H1 (cell line): ENCODE data around the gene IL2RA. TPM values are rescaled to one million over a fixed set of nuclear protein-coding genes. Genes with fewer than 3 reads are reported as not detected.

Source experiments
- CTCF ChIA-PET: fragments of 300-600 bp; sonication (Branson Sonifier 250); formaldehyde crosslinking; loops from one replicate; lab custom pipeline; 2021; ENCODE audit not compliant: partially characterized antibody; lab: Charles Lee
- POLR2A ChIA-PET: fragments of 300-600 bp; sonication (Branson Sonifier 250); formaldehyde crosslinking; loops from one replicate; lab custom pipeline; 2021; ENCODE audit warnings: inconsistent platforms; ENCODE audit not compliant: partially characterized antibody; lab: Charles Lee
- DNase-seq, 2 experiments: peaks; one replicate each; pipeline versions ENCODE4 v3.0.0 to v3.0.0-alpha.2; 2010 to 2022; ENCODE audit warnings: low spot score in 2 of 2, low read depth in 1 of 2, mixed read lengths in 1 of 2
- FAIRE-seq: peaks from 2 replicates; lab custom pipeline; 2011; peaks lifted over from hg19 to GRCh38; lab: Jason Lieb, UNC
- H2AFZ ChIP-seq: 2 replicates; pipeline ENCODE4 v1.8.1; 2012; ENCODE audit warnings: low read length, inconsistent platforms
- H2AK5ac ChIP-seq: 2 replicates; pipeline ENCODE4 v1.6.1; 2013; ENCODE audit warnings: low read depth, low read length
- H2BK120ac ChIP-seq: replicated peaks from 2 replicates; pipeline ENCODE3; 2013; ENCODE audit warnings: low read depth, low read length, inconsistent platforms
- H2BK12ac ChIP-seq: 2 replicates; pipeline ENCODE4 v1.6.1; 2013; ENCODE audit warnings: low read depth, low read length
- H2BK15ac ChIP-seq: 2 replicates; pipeline ENCODE4 v1.6.1; 2013; ENCODE audit warnings: low read length
- H2BK20ac ChIP-seq: 2 replicates; pipeline ENCODE4 v1.6.1; 2013; ENCODE audit warnings: low read length
- H2BK5ac ChIP-seq: 2 replicates; pipeline ENCODE4 v1.6.1; 2013; ENCODE audit warnings: low read depth, low read length
- H3K14ac ChIP-seq: 2 replicates; pipeline ENCODE4 v1.6.1; 2013; ENCODE audit warnings: inconsistent platforms; ENCODE audit not compliant: insufficient read length
- H3K18ac ChIP-seq: 2 replicates; pipeline ENCODE4 v1.6.1; 2013; ENCODE audit warnings: low read length; ENCODE audit errors: extremely low read depth
- H3K23ac ChIP-seq: 2 replicates; pipeline ENCODE4 v1.6.1; 2013; ENCODE audit warnings: inconsistent platforms; ENCODE audit not compliant: insufficient read length
- H3K23me2 ChIP-seq: 2 replicates; pipeline ENCODE4 v1.6.1; 2013; ENCODE audit warnings: low read depth, low read length
- H3K27ac ChIP-seq: 2 replicates; pipeline ENCODE4 v1.6.1; 2011; ENCODE audit warnings: low read depth, low read length, inconsistent platforms
- H3K27me3 ChIP-seq, 4 experiments: replicated peaks in 1 of 4; 1 replicate in 1 of 4; 2 replicates in 3 of 4; pipeline versions ENCODE4 v1.6.1 to v1.8.1; 2011 to 2013; ENCODE audit warnings: low read length in 3 of 4, mild to moderate bottlenecking in 3 of 4, inconsistent platforms in 2 of 4, mixed read lengths in 2 of 4, moderate library complexity in 1 of 4; ENCODE audit not compliant: control insufficient read depth in 3 of 4, insufficient read depth in 3 of 4; ENCODE audit errors: extremely low read depth in 1 of 4
- H3K36me3 ChIP-seq, 4 experiments: 2 replicates each; pipeline versions ENCODE4 v1.6.1 to v1.8.1; 2011 to 2013; ENCODE audit warnings: mild to moderate bottlenecking in 4 of 4, low read length in 3 of 4, moderate library complexity in 2 of 4, control low read depth in 1 of 4, inconsistent platforms in 1 of 4; ENCODE audit not compliant: insufficient read depth in 4 of 4, control insufficient read depth in 2 of 4
- H3K4ac ChIP-seq: replicated peaks from 2 replicates; pipeline ENCODE3; 2013; ENCODE audit warnings: low read length, low read depth, mixed read lengths, inconsistent platforms; ENCODE audit not compliant: insufficient read length
- H3K4me1 ChIP-seq, 4 experiments: replicated peaks in 1 of 4; 1 replicate in 1 of 4; 2 replicates in 3 of 4; pipeline versions ENCODE4 v1.6.1 to v1.8.1; 2011 to 2013; ENCODE audit warnings: low read length in 3 of 4, inconsistent platforms in 2 of 4, mixed read lengths in 1 of 4; ENCODE audit not compliant: insufficient read depth in 4 of 4, control insufficient read depth in 3 of 4
- H3K4me2 ChIP-seq, 2 experiments: 2 replicates each; pipeline versions ENCODE4 v1.6.1 to v1.8.1; 2011 to 2013; ENCODE audit warnings: low read depth in 2 of 2, low read length in 2 of 2, control low read depth in 1 of 2, inconsistent platforms in 1 of 2, mild to moderate bottlenecking in 1 of 2; ENCODE audit not compliant: insufficient read depth in 1 of 2
- H3K4me3 ChIP-seq, 4 experiments: fragments of 200-600, 300-600 bp in 1 of 4; sonication (generic), shearing (Covaris generic), sonication (Bioruptor Twin) in 1 of 4; 2 replicates each; pipeline versions ENCODE4 v1.5.1 to v1.8.1; 2011 to 2016; ENCODE audit warnings: low read length in 4 of 4, low read depth in 3 of 4, control low read depth in 2 of 4, inconsistent platforms in 2 of 4, mild to moderate bottlenecking in 2 of 4, mixed read lengths in 1 of 4, moderate library complexity in 1 of 4; ENCODE audit not compliant: insufficient read depth in 2 of 4; ENCODE audit errors: extremely low read depth in 1 of 4
- H3K56ac ChIP-seq: replicated peaks from 2 replicates; pipeline ENCODE3; 2013; ENCODE audit warnings: low read depth, mild to moderate bottlenecking, mixed read lengths, low read length, inconsistent platforms; ENCODE audit not compliant: insufficient read length
- H3K79me1 ChIP-seq: 2 replicates; pipeline ENCODE4 v1.6.1; 2013; ENCODE audit warnings: low read depth, low read length, control low read depth
- H3K79me2 ChIP-seq, 2 experiments: 2 replicates each; pipeline versions ENCODE4 v1.6.1 to v1.8.1; 2012 to 2013; ENCODE audit warnings: low read length in 2 of 2, mild to moderate bottlenecking in 2 of 2, inconsistent platforms in 1 of 2; ENCODE audit not compliant: insufficient read depth in 2 of 2, control insufficient read depth in 1 of 2
- H3K9ac ChIP-seq, 4 experiments: replicated peaks in 1 of 4; 1 replicate in 1 of 4; 2 replicates in 3 of 4; pipeline versions ENCODE4 v1.6.1 to v1.8.1; 2011 to 2013; ENCODE audit warnings: low read depth in 3 of 4, low read length in 3 of 4, control low read depth in 2 of 4, mild to moderate bottlenecking in 2 of 4, moderate library complexity in 2 of 4, inconsistent platforms in 1 of 4; ENCODE audit errors: extremely low read depth in 1 of 4
- H3K9me3 ChIP-seq, 2 experiments: 2 replicates each; pipeline versions ENCODE4 v1.6.1 to v1.8.1; 2012 to 2013; ENCODE audit warnings: mild to moderate bottlenecking in 2 of 2, moderate library complexity in 2 of 2, control low read depth in 1 of 2, inconsistent platforms in 1 of 2, low read depth in 1 of 2, low read length in 1 of 2, mixed read lengths in 1 of 2; ENCODE audit not compliant: insufficient read depth in 2 of 2
- H4K20me1 ChIP-seq, 2 experiments: replicated peaks in 1 of 2; 2 replicates each; pipeline versions ENCODE3 to v1.8.1; 2011 to 2013; ENCODE audit warnings: inconsistent platforms in 2 of 2, low read length in 2 of 2, mild to moderate bottlenecking in 1 of 2; ENCODE audit not compliant: insufficient read depth in 2 of 2, control insufficient read depth in 1 of 2
- H4K5ac ChIP-seq: 2 replicates; pipeline ENCODE4 v1.6.1; 2013; ENCODE audit warnings: low read length, low read depth, mixed read lengths, inconsistent platforms; ENCODE audit not compliant: insufficient read length
- H4K8ac ChIP-seq: 2 replicates; pipeline ENCODE4 v1.8.0; 2013; ENCODE audit warnings: mild to moderate bottlenecking, moderate library complexity, low read length, inconsistent platforms; ENCODE audit not compliant: insufficient read depth; ENCODE audit errors: extremely low read depth
- H4K91ac ChIP-seq: replicated peaks from 2 replicates; pipeline ENCODE3; 2013; ENCODE audit warnings: low read length, mixed read lengths, inconsistent platforms; ENCODE audit not compliant: insufficient read length
- BRCA1 ChIP-seq: IDR thresholded peaks from 2 replicates; pipeline ENCODE4 v1.6.1; 2012; ENCODE audit warnings: low read depth, low read length, improper control_type of control experiment
- CBX8 ChIP-seq: fragments of 300-800, 300-1000 bp; sonication (generic); IDR thresholded peaks from 2 replicates; pipeline ENCODE4 v1.7.1; 2016; ENCODE audit warnings: low read depth, low read length, borderline replicate concordance
- CHD1 ChIP-seq: IDR thresholded peaks from 2 replicates; pipeline ENCODE4 v1.6.1; 2012; ENCODE audit warnings: low read depth, low read length, improper control_type of control experiment
- SAP30 ChIP-seq: fragments of 300-600 bp; sonication (generic); IDR thresholded peaks from 2 replicates; pipeline ENCODE4 v1.7.1; 2012; ENCODE audit warnings: low read length, moderate library complexity, mild to moderate bottlenecking, inconsistent platforms; ENCODE audit not compliant: insufficient read depth, insufficient replicate concordance
- TAF7 ChIP-seq: optimal IDR thresholded peaks from 2 replicates; pipeline ENCODE3; 2011; ENCODE audit warnings: low read depth, mild to moderate bottlenecking, inconsistent platforms, low read length, moderate library complexity, borderline replicate concordance
- TBP ChIP-seq: IDR thresholded peaks from 2 replicates; pipeline ENCODE4 v1.6.1; 2011; ENCODE audit warnings: low read depth, low read length, improper control_type of control experiment
- ZNF274 ChIP-seq: IDR thresholded peaks from 2 replicates; pipeline ENCODE4 v1.7.0; 2012; ENCODE audit warnings: low read length, borderline replicate concordance; ENCODE audit errors: extremely low read depth
- WGBS, 2 experiments: shearing (Covaris generic) in 1 of 2; methylation state at CpG; one replicate each; pipeline versions ENCODE4 v1.1.6 to v1.1.7; 2013 to 2015; ENCODE audit warnings: low lambda C conversion rate in 2 of 2, mixed read lengths in 2 of 2, inconsistent platforms in 1 of 2, low coverage in 1 of 2, missing lambda C conversion rate in 1 of 2; ENCODE audit not compliant: insufficient replicate concordance in 2 of 2, insufficient coverage in 1 of 2, insufficient read length in 1 of 2; ENCODE audit errors: extremely low coverage in 1 of 2, missing lambda C conversion rate in 1 of 2; 5-methylcytosine and 5-hydroxymethylcytosine counted together
- polyA plus RNA-seq, 7 experiments: library from polyadenylated mRNA; depleted of rRNA in 3 of 7; stranded (reverse) in 5 of 7; unstranded in 2 of 7; fragments of >200 nt in 5 of 7; fragments of 200-250 nt in 2 of 7; gene quantifications; 1 replicate in 5 of 7; 2 replicates in 1 of 7; 4 replicates in 1 of 7; pipeline versions ENCODE4 v1.2.1 to v1.2.3, GENCODE V29; 2011 to 2013; ENCODE audit warnings: missing spikeins in 2 of 7, mixed read lengths in 2 of 7
- total RNA-seq: library from RNA; stranded (reverse); fragmentation: NEBNext Ultra II Directional; extraction: Animal tissue kit (Norgen Biotek cat#: 25700); gene quantifications from 2 replicates; pipeline ENCODE4 v1.2.1, GENCODE V29; 2021
- TF ChIP-seq, protein P1 (sequence below): IDR thresholded peaks from 2 replicates; pipeline ENCODE4 v1.6.1; 2011; ENCODE audit warnings: low read length, improper control_type of control experiment
- TF ChIP-seq, protein P2 (sequence below): IDR thresholded peaks from 2 replicates; pipeline ENCODE4 v1.6.1; 2012; ENCODE audit warnings: low read length, inconsistent platforms

The IL2RA gene
- total and polyA plus RNA-seq, 2 of the 8 experiments (the other 6 are each of a cell fraction or from before 2014, with no cell fraction given), result not detected

DNA sequence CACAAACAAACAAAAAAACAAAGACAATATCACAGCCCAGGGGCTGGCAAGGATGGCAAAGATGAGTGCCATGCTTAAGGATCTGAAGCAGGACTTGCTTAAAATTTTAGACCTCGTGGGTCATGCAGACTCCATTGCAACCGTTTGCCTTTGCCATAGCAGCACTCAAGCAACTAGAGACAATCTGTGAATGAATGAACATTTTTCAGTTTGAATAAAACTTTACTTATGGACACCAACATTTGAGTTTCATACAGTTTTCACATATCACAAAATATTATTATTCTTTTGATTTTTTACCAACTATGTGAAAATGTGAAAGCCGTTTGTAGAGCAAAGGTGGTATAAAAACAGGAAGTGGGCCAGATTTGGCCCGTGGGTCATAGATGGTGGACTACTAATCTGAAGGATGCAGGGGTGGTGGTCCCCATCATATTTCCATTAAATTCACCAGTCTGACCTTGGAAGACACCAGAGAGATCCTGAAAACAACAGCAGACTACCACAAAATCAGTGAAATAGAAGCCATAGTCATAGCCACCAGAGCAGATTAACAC lies 18.3 kb upstream of the IL2RA start:
- H3K9me3 ChIP-seq, result no peaks in the 10 kb centered on the region
- H2BK20ac ChIP-seq, result no peak overlapping the region
- H3K4me2 ChIP-seq, result no peak overlapping the region
- no peaks in the 10 kb centered on the region for H3K27me3 ChIP-seq
- no peaks in the 10 kb centered on the region for H4K20me1 ChIP-seq
- H2BK12ac ChIP-seq, result no peak overlapping the region
- no peak overlapping the region for H2AFZ ChIP-seq
- no peak overlapping the region for H4K5ac ChIP-seq
- H3K27ac ChIP-seq, result no peak overlapping the region
- H3K4me3 ChIP-seq, result no peak overlapping the region
- H2BK5ac ChIP-seq, result no peak overlapping the region
- H3K14ac ChIP-seq, result no peak overlapping the region
- H2AK5ac ChIP-seq, result no peak overlapping the region
- no peaks in the 10 kb centered on the region for H3K79me2 ChIP-seq
- H4K91ac ChIP-seq, result no peak overlapping the region
- POLR2A ChIA-PET, result interaction anchor here (0.7 kb wide), 1 partner anchor 85 kb away, joined by 3 read pairs; no protein-coding TSS in a partner anchor
- H3K9ac ChIP-seq, result no peak overlapping the region
- H4K8ac ChIP-seq, result no peak overlapping the region
- peaks cover 0 to 9% (median 3%) of the 10 kb centered on the region in 4 experiments; a peak in 2 of 7 replicates for H3K4me1 ChIP-seq
- no peak for TF ChIP-seq TBP
- no peak for TF ChIP-seq TAF7
- TF ChIP-seq BRCA1, result no peak
- TF ChIP-seq, protein P1, sequence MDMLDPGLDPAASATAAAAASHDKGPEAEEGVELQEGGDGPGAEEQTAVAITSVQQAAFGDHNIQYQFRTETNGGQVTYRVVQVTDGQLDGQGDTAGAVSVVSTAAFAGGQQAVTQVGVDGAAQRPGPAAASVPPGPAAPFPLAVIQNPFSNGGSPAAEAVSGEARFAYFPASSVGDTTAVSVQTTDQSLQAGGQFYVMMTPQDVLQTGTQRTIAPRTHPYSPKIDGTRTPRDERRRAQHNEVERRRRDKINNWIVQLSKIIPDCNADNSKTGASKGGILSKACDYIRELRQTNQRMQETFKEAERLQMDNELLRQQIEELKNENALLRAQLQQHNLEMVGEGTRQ, result no peak
- no peak for TF ChIP-seq CHD1
- TF ChIP-seq ZNF274, result no peak
- TF ChIP-seq, protein P2, sequence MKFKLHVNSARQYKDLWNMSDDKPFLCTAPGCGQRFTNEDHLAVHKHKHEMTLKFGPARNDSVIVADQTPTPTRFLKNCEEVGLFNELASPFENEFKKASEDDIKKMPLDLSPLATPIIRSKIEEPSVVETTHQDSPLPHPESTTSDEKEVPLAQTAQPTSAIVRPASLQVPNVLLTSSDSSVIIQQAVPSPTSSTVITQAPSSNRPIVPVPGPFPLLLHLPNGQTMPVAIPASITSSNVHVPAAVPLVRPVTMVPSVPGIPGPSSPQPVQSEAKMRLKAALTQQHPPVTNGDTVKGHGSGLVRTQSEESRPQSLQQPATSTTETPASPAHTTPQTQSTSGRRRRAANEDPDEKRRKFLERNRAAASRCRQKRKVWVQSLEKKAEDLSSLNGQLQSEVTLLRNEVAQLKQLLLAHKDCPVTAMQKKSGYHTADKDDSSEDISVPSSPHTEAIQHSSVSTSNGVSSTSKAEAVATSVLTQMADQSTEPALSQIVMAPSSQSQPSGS, result no peak
- no peak for TF ChIP-seq CBX8
- TF ChIP-seq SAP30, result no peak
- TF ChIP-seq, all 59 proteins: peak for 0
- no peaks in the 10 kb centered on the region for H3K79me1 ChIP-seq
- DNase-seq, result no peak
- H3K36me3 ChIP-seq, result no peaks in the 10 kb centered on the region
- FAIRE-seq, result no peak
- no peak overlapping the region for H2BK120ac ChIP-seq
- WGBS, 2 experiments, result 99% methylated on average over 4 of the region's 4 CpGs; no CpG with 5 or more reads in 1 of the 2 experiments
- H3K23me2 ChIP-seq, result no peaks in the 10 kb centered on the region
- no peak overlapping the region for H3K18ac ChIP-seq
- no peak overlapping the region for H2BK15ac ChIP-seq
- no peak overlapping the region for H3K4ac ChIP-seq
- CTCF ChIA-PET, result no interaction called here
- no peak overlapping the region for H3K56ac ChIP-seq
- H3K23ac ChIP-seq, result no peak overlapping the region
